Mucosa of stomach (tissue), 1 donor: ENCODE results near the gene GOLGA6L22.
"Not testable (repeated sequence)": the region's sequence is repeated elsewhere in the genome, so short reads cannot be mapped to it uniquely, and the experiment has no call there.

Experiments used
- H3K27me3 ChIP-seq: one replicate; pipeline ENCODE4 v1.7.0; 2013; ENCODE audit warnings: mild to moderate bottlenecking, low read length; ENCODE audit not compliant: control insufficient read depth, insufficient read depth
- H3K36me3 ChIP-seq: one replicate; pipeline ENCODE4 v1.7.0; 2013; ENCODE audit warnings: low read length; ENCODE audit not compliant: control insufficient read depth, insufficient read depth
- H3K4me1 ChIP-seq: one replicate; pipeline ENCODE4 v1.7.0; 2013; ENCODE audit warnings: mild to moderate bottlenecking, low read length; ENCODE audit not compliant: control insufficient read depth, insufficient read depth
- H3K4me3 ChIP-seq: one replicate; pipeline ENCODE4 v1.7.0; 2013; ENCODE audit warnings: low read length
- H3K9ac ChIP-seq: one replicate; pipeline ENCODE4 v1.7.0; 2013; ENCODE audit warnings: mild to moderate bottlenecking, low read length, moderate library complexity
- H3K9me3 ChIP-seq: one replicate; pipeline ENCODE4 v1.7.0; 2013; ENCODE audit warnings: mild to moderate bottlenecking, low read length, moderate library complexity; ENCODE audit not compliant: control insufficient read depth
- donor health status: Pancreatic carcinoma.

The GOLGA6L22 gene

GRCh38 chr15:22506959-22507358, 48.3 kb downstream of the GOLGA6L22 start:
- H3K9me3 ChIP-seq, H3K36me3 ChIP-seq, H3K4me1 ChIP-seq, H3K27me3 ChIP-seq, H3K9ac ChIP-seq, H3K4me3 ChIP-seq: not testable (repeated sequence)

GRCh38 chr15:22516140-22516539, 57.4 kb downstream of the GOLGA6L22 start:
- H3K4me3 ChIP-seq, H3K9me3 ChIP-seq, H3K9ac ChIP-seq, H3K36me3 ChIP-seq, H3K27me3 ChIP-seq, H3K4me1 ChIP-seq: not testable (repeated sequence)
